T1000 (cell line): Measurements from ENCODE around the gene MSL2.
"Not testable (repeated sequence)": the region's sequence is repeated elsewhere in the genome, so short reads cannot be mapped to it uniquely, and the experiment has no call there.

Experiments
- DNase-seq: peaks from one replicate; lab custom pipeline; 2025; ENCODE audit warnings: mixed read lengths; lab: John Stamatoyannopoulos, UW

MSL2 gene

GRCh38 chr3:136142592-136142991 is 53.5 kb downstream of the MSL2 start:
- DNase-seq: no peak

- no peak for DNase-seq
These were observed 54.2 kb downstream of the MSL2 start for GRCh38 chr3:136141891-136142290.

GRCh38 chr3:136141291-136141785 is 54.8 kb downstream of the MSL2 start:
- no peak for DNase-seq

- DNase-seq: no peak
These were observed 59.7 kb downstream of the MSL2 start for GRCh38 chr3:136136454-136136853.

GRCh38 chr3:136135039-136135802 is 60.9 kb downstream of the MSL2 start:
- no peak for DNase-seq

GRCh38 chr3:136134091-136134490 is 62.0 kb downstream of the MSL2 start:
- DNase-seq: no peak

GRCh38 chr3:136131647-136132046 is 64.5 kb downstream of the MSL2 start:
- not testable (repeated sequence) for DNase-seq

- DNase-seq: no peak
These were observed 74.1 kb downstream of the MSL2 start for GRCh38 chr3:136122006-136122405.

GRCh38 chr3:136120373-136121348 is 75.5 kb downstream of the MSL2 start:
- no peak for DNase-seq

GRCh38 chr3:136119783-136120182 is 76.4 kb downstream of the MSL2 start:
- not testable (repeated sequence) for DNase-seq

- not testable (repeated sequence) for DNase-seq
These were observed 76.8 kb downstream of the MSL2 start for GRCh38 chr3:136119332-136119731.

GRCh38 chr3:136114421-136114820 is 81.7 kb downstream of the MSL2 start:
- no peak for DNase-seq

- no peak for DNase-seq
These were observed 85.7 kb downstream of the MSL2 start for GRCh38 chr3:136110481-136110880.

- DNase-seq: no peak
These were observed 86.6 kb downstream of the MSL2 start for GRCh38 chr3:136109499-136109898.

- no peak for DNase-seq
These were observed 90.0 kb downstream of the MSL2 start for GRCh38 chr3:136106101-136106500.

GRCh38 chr3:136105044-136105443 is 91.1 kb downstream of the MSL2 start:
- DNase-seq: no peak
